Erythroblast (primary cell): ENCODE data around the gene CCDC187.
"Not testable (repeated sequence)": the region's sequence is repeated elsewhere in the genome, so short reads cannot be mapped to it uniquely, and the experiment has no call there.

Source experiments
- DNase-seq, 2 experiments: peaks; one replicate each; lab custom pipeline; 2025; lab: John Stamatoyannopoulos, UW
- GATA1 ChIP-seq: IDR thresholded peaks from 2 replicates; pipeline ENCODE4 v1.6.1; 2011; ENCODE audit warnings: low read depth, mild to moderate bottlenecking, control low read depth, low read length, moderate library complexity
- POLR2A ChIP-seq: IDR thresholded peaks from 2 replicates; pipeline ENCODE4 v1.6.1; 2011; ENCODE audit warnings: mild to moderate bottlenecking, low read length

The CCDC187 gene

GRCh38 chr9:136268318-136268717 lies 35.6 kb downstream of the CCDC187 start:
- TF ChIP-seq POLR2A (no peak), GATA1 (no peak)
- peak; percentile 23 to 54 for DNase-seq

DNA sequence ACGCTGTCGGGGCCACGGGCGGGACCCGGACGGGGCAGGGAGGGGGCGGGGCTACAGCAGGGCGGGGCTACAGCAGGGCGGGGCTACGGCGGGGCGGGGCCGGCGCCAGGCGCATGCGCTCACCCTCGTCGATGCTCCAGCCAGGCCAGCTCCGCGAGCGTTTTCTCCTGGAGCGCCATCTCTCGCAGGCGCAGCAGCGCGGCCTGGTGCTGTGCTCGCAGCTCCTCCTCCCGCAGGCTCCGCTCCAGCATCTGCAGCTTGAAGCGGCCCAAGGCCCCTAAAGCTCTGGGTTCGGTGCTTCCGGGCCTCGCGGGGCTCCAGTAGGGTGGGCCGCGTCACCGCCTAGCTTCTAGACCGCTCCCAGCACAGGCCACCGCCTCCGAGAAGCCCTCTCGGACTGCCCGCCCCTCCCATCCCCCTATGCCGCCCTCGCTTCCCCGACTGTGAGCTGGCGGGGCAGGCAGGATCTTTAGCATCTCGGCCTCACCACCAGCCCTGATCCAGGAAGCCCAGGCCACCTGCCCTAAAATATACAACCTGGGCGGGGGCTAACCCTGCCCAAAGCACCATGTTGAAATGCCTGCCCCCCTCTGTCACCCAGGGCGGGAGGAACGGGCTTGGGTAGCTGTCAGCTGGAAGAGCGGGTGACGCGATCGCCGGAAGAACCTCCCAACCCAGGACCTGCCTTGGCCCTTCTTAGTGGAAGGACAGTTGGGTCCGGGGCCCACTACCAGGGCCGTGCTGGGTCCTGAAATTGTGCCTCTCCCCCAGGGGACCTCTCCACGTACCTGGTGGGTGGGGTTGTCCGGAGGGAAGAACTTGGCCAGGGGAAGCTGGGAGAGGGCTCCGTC lies 36.4 kb downstream of the CCDC187 start:
- TF ChIP-seq GATA1 (no peak), POLR2A (no peak)
- DNase-seq, result peak; percentile 88 to 93

- not testable (repeated sequence) for DNase-seq
These were observed 37.3 kb downstream of the CCDC187 start for GRCh38 chr9:136266641-136267040.

DNA sequence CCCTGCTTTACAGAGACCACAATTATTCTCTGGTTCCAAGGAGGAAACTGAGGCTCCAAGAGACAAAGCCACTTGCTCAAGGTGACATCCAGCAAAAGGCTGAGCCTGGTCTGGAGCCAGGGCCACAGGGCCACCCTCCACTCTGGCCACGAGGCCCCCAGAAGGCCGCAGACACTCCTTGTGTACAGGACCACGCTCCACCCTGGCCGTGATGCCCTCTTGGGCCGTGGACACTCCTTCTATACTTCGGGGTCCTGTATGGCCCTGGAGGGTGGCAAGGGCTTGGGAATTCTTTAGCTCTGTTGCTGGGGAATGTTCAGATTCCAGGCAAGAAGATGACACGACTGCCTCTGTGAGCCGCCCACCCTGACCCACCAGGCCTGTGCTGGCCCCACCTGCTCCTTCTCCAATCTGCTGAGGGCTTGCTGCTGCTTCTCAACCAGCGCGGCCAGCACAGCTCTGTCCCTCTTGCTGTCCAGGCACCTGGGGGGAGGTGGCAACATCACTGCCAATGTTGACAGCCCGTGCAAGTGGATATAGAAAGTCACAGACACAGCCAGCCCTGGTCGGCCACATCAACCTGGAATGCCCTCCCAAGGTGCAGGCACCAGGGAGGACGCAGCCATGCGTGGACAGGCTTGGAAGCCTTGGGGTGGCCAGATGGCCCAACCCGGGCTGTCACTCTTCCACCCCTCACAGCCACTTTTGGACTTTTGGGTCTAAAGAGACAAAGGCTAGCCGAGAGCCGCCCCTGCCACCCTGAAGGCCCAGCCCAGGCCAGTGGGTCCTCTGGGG lies 38.1 kb downstream of the CCDC187 start:
- no peak for DNase-seq
- TF ChIP-seq GATA1 (no peak), POLR2A (no peak)

DNA sequence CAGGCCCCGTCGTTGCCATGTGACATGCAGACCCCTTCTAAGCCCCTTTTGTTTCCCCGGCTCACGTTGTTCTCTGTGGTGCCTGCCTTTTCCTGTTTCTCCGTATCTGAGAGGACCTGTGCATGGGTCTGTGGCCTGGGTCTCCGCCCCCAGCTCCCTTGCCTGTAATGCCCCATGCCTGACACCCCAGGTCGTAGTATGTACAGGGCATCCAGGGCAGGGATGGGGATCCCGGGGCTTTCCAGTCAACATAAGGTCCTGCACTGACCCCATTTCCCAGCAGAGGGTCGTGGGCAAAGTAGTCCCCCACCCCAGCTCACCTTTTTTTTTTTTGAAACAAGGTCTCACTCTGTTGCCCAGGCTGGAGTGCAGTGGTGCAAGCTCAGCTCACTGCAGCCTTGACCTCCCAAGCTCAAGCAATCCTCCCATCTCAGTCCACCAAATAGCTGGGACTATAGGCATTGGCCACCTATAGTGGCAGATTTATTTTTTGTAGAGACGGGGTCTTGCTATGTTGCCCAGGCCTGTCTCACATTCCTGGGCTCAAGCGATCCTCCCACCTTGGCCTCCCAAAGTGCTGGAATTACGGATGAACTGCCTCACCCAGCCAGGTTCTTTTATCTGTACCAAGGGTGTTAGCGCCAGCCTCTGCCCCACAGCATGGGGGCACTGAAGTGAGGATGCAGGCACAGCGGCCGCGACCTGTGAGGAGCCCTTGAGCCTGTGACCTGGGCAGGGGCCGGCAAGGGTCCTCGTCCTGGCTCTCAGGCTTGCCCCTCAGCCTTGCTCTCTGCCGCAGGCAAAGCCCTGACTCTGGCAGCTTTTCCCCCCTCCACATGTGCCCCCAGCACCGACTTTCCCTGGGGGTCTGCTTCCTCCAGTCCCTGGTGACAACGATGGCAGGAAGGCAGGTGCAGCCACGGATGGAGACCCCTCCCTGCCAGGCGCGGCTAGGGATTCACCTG lies 39.2 kb downstream of the CCDC187 start:
- TF ChIP-seq POLR2A (no peak), GATA1 (no peak)
- no peak for DNase-seq

DNA sequence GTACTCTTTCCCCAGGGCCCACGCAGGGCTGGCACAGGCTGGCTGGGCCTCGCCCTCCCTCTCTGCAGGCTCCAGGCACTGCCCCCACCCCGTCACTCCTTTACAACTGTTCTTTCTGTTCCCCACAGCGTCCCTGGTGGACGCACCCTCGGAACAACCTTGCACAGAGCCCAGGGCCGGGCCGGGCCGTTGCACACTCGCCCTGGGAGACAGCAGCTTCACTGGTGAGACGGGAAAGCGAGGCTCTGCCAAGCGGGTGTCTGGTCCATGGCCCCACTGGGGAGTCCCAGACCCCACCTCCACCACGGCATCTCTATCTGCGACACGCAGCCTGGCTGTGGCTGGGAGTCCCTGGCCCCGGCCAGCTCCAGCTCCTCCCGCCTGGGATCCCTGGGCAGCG lies 39.9 kb downstream of the CCDC187 start:
- no peak for TF ChIP-seq POLR2A
- TF ChIP-seq GATA1, result no peak
- DNase-seq, result no peak

- no peak for DNase-seq
- TF ChIP-seq GATA1 (no peak), POLR2A (no peak)
These were observed 41.2 kb downstream of the CCDC187 start for GRCh38 chr9:136262671-136263178.

DNA sequence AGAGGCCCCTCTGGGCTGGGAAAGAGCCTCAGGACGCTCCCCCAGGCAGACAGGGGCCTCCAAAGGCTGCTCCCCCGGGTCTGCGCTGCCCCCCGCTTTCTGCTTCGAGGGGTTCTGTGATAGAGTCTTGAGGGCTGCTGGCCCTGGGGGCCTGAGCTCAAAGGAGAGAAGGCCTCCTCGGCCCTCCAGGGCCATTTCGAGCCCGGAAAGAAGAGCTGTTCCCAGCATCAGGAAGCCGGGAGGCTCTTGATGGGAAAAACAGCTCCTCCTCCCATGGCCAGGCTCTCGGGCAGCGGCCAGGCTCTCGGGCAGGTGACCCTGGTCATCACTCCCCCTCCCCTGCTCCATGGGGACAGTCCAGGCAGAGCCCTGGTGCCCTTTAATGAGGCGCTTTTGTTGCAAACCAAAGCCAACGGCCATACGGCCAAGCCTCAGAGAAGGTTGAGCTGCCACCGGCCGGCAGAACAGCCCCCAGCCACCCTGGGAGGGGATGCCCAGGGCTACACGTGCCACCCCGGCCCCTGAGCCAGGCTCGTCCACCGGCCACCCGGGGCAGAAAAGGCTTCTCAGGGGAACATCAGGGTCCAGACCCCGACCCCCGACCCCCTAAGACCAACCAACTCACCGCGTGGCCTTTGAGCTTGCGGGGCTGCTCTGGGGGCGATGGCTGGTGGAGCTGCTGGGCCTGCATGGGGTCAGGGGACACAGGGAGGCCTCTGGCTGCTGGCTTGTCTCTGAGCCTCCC lies 42.0 kb downstream of the CCDC187 start:
- no peak for TF ChIP-seq GATA1
- DNase-seq, result no peak

- no peak for DNase-seq
- TF ChIP-seq POLR2A (no peak), GATA1 (no peak)
These were observed 42.9 kb downstream of the CCDC187 start for GRCh38 chr9:136260936-136261472.

DNA sequence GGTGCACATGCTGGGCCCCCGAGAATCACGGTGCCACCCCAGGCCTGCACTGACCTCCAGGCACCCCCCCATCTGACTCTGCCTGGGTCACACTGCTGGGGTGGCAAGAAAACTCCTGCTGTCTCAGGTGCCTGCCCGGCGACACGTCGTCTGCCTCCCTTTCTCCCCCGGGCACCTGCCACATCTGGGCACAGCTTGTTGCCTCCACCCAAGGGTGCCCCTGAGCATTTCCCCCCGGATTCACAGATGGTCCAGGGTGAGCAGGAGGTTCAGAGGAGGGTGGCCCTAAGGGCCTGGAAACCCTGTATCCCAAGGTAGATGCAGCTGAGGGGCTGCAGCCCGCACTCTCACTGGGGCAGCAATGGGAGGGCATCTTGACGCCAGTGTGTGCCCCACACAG lies 43.4 kb downstream of the CCDC187 start:
- DNase-seq, result no peak
- TF ChIP-seq POLR2A, result no peak
- TF ChIP-seq GATA1, result no peak

GRCh38 chr9:136259836-136260235 lies 44.1 kb downstream of the CCDC187 start:
- TF ChIP-seq POLR2A (no peak), GATA1 (no peak)
- no peak for DNase-seq

DNA sequence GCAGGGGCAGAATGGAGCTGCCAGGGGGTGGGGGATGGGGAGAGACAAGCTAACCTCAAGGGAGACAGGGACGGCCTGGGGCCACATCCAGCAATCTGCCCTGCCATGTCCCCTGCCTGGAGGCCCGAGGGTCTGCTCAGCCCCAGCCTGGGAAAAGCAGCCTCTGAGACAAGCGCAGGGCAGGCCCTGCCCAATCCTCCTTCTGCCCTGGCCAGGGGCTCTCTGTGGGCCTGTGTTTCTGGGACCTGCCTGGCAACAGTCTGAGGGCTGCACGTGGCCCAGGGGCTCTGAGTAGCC lies 44.4 kb downstream of the CCDC187 start:
- DNase-seq, result no peak
- no peak for TF ChIP-seq POLR2A
- no peak for TF ChIP-seq GATA1
